K562 (cell line): ENCODE results near the gene PPA2. TPM values are rescaled to one million over a fixed set of nuclear protein-coding genes. Genes with fewer than 3 reads are reported as not detected.

ENCODE experiments used
- CBX5 ChIP-seq: IDR thresholded peaks from 2 replicates; pipeline ENCODE4 v1.6.1; 2014; ENCODE audit warnings: low read depth, borderline replicate concordance
- CC2D1A ChIP-seq: fragments of 450-650 bp; IDR thresholded peaks from 2 replicates; pipeline ENCODE4 v1.6.1; 2017; ENCODE audit warnings: mild to moderate bottlenecking
- ZBTB1 ChIP-seq: sonication (generic); formaldehyde crosslinking; IDR thresholded peaks from 2 replicates; pipeline ENCODE4 v1.8.1; 2023; ENCODE audit warnings: missing genetic modification reagents, low read depth, mild to moderate bottlenecking, borderline replicate concordance
- polyA plus RNA-seq, 8 experiments: library from polyadenylated mRNA; depleted of rRNA in 4 of 8; stranded (reverse) in 5 of 8; unstranded in 3 of 8; fragments of >200 nt; fragmentation: Nextera tagmentation in 2 of 8; fragmentation: Illumina TruSeq in 1 of 8; extraction: Ambion mirVana in 2 of 8; extraction: Trizol in 1 of 8; gene quantifications; 2 replicates each; pipeline versions ENCODE4 v1.2.1 to v1.2.3, GENCODE V29; 2011 to 2014; ENCODE audit warnings: inconsistent platforms in 1 of 8, missing spikeins in 1 of 8
- total RNA-seq, 7 experiments: library from RNA; depleted of rRNA in 6 of 7; stranded (reverse); fragments of >200 nt in 6 of 7; fragmentation: Illumina TruSeq in 2 of 7; extraction: Trizol in 2 of 7; gene quantifications; 2 replicates each; pipeline versions ENCODE4 v1.2.1 to v1.2.3, GENCODE V29; 2011 to 2021; ENCODE audit warnings: low replicate concordance in 1 of 7
- TF ChIP-seq, protein P1 (sequence below): fragments of 450-650 bp; IDR thresholded peaks from 2 replicates; pipeline ENCODE4 v1.6.1; 2016; ENCODE audit warnings: mild to moderate bottlenecking, moderate library complexity
- TF ChIP-seq, protein P2 (sequence below): fragments of 450-650 bp; formaldehyde crosslinking; IDR thresholded peaks from 2 replicates; pipeline ENCODE4 v1.4.0; 2020; ENCODE audit warnings: mild to moderate bottlenecking, moderate library complexity
- TF ChIP-seq, protein P3 (sequence below): fragments of 450-650 bp; IDR thresholded peaks from 2 replicates; pipeline ENCODE4 v1.6.1; 2016; ENCODE audit warnings: mild to moderate bottlenecking

The PPA2 gene
- total and polyA plus RNA-seq, 9 of the 15 experiments (the other 6 are each of a cell fraction or from before 2014, with no cell fraction given) = 48.3 to 190 (median 109) TPM

DNA sequence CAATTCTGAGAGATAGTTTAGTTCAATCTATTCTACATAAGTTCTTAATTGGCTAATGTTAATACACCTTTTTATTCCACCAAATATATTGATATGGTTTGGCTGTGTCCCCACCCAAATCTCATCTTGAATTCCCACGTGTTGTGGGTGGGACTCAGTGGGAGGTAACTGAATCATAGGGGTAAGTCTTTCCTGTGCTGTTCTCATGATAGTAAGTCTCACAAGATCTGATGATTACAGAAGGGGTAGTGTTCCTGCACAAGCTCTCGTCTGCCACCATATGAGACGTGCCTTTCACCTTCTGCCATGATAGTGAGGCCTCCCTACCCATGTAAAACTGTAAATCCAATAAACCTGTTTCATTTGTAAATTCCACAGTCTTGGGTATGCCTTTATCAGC, 11.3 kb downstream of the PPA2 start (continued):
- TF ChIP-seq, protein P1, sequence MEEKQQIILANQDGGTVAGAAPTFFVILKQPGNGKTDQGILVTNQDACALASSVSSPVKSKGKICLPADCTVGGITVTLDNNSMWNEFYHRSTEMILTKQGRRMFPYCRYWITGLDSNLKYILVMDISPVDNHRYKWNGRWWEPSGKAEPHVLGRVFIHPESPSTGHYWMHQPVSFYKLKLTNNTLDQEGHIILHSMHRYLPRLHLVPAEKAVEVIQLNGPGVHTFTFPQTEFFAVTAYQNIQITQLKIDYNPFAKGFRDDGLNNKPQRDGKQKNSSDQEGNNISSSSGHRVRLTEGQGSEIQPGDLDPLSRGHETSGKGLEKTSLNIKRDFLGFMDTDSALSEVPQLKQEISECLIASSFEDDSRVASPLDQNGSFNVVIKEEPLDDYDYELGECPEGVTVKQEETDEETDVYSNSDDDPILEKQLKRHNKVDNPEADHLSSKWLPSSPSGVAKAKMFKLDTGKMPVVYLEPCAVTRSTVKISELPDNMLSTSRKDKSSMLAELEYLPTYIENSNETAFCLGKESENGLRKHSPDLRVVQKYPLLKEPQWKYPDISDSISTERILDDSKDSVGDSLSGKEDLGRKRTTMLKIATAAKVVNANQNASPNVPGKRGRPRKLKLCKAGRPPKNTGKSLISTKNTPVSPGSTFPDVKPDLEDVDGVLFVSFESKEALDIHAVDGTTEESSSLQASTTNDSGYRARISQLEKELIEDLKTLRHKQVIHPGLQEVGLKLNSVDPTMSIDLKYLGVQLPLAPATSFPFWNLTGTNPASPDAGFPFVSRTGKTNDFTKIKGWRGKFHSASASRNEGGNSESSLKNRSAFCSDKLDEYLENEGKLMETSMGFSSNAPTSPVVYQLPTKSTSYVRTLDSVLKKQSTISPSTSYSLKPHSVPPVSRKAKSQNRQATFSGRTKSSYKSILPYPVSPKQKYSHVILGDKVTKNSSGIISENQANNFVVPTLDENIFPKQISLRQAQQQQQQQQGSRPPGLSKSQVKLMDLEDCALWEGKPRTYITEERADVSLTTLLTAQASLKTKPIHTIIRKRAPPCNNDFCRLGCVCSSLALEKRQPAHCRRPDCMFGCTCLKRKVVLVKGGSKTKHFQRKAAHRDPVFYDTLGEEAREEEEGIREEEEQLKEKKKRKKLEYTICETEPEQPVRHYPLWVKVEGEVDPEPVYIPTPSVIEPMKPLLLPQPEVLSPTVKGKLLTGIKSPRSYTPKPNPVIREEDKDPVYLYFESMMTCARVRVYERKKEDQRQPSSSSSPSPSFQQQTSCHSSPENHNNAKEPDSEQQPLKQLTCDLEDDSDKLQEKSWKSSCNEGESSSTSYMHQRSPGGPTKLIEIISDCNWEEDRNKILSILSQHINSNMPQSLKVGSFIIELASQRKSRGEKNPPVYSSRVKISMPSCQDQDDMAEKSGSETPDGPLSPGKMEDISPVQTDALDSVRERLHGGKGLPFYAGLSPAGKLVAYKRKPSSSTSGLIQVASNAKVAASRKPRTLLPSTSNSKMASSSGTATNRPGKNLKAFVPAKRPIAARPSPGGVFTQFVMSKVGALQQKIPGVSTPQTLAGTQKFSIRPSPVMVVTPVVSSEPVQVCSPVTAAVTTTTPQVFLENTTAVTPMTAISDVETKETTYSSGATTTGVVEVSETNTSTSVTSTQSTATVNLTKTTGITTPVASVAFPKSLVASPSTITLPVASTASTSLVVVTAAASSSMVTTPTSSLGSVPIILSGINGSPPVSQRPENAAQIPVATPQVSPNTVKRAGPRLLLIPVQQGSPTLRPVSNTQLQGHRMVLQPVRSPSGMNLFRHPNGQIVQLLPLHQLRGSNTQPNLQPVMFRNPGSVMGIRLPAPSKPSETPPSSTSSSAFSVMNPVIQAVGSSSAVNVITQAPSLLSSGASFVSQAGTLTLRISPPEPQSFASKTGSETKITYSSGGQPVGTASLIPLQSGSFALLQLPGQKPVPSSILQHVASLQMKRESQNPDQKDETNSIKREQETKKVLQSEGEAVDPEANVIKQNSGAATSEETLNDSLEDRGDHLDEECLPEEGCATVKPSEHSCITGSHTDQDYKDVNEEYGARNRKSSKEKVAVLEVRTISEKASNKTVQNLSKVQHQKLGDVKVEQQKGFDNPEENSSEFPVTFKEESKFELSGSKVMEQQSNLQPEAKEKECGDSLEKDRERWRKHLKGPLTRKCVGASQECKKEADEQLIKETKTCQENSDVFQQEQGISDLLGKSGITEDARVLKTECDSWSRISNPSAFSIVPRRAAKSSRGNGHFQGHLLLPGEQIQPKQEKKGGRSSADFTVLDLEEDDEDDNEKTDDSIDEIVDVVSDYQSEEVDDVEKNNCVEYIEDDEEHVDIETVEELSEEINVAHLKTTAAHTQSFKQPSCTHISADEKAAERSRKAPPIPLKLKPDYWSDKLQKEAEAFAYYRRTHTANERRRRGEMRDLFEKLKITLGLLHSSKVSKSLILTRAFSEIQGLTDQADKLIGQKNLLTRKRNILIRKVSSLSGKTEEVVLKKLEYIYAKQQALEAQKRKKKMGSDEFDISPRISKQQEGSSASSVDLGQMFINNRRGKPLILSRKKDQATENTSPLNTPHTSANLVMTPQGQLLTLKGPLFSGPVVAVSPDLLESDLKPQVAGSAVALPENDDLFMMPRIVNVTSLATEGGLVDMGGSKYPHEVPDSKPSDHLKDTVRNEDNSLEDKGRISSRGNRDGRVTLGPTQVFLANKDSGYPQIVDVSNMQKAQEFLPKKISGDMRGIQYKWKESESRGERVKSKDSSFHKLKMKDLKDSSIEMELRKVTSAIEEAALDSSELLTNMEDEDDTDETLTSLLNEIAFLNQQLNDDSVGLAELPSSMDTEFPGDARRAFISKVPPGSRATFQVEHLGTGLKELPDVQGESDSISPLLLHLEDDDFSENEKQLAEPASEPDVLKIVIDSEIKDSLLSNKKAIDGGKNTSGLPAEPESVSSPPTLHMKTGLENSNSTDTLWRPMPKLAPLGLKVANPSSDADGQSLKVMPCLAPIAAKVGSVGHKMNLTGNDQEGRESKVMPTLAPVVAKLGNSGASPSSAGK = no peak
- TF ChIP-seq CC2D1A (peak; percentile 72), CBX5 (peak; percentile 44; the same call in 1 of the 2 replicates), ZBTB1 (CRISPR knock-in tag) (no peak)
- TF ChIP-seq, protein P2, sequence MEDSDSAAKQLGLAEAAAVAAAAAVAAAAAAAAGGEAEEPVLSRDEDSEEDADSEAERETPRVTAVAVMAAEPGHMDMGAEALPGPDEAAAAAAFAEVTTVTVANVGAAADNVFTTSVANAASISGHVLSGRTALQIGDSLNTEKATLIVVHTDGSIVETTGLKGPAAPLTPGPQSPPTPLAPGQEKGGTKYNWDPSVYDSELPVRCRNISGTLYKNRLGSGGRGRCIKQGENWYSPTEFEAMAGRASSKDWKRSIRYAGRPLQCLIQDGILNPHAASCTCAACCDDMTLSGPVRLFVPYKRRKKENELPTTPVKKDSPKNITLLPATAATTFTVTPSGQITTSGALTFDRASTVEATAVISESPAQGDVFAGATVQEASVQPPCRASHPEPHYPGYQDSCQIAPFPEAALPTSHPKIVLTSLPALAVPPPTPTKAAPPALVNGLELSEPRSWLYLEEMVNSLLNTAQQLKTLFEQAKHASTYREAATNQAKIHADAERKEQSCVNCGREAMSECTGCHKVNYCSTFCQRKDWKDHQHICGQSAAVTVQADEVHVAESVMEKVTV (CRISPR knock-in tag) = no peak
- TF ChIP-seq, protein P3, sequence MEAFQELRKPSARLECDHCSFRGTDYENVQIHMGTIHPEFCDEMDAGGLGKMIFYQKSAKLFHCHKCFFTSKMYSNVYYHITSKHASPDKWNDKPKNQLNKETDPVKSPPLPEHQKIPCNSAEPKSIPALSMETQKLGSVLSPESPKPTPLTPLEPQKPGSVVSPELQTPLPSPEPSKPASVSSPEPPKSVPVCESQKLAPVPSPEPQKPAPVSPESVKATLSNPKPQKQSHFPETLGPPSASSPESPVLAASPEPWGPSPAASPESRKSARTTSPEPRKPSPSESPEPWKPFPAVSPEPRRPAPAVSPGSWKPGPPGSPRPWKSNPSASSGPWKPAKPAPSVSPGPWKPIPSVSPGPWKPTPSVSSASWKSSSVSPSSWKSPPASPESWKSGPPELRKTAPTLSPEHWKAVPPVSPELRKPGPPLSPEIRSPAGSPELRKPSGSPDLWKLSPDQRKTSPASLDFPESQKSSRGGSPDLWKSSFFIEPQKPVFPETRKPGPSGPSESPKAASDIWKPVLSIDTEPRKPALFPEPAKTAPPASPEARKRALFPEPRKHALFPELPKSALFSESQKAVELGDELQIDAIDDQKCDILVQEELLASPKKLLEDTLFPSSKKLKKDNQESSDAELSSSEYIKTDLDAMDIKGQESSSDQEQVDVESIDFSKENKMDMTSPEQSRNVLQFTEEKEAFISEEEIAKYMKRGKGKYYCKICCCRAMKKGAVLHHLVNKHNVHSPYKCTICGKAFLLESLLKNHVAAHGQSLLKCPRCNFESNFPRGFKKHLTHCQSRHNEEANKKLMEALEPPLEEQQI = peak; percentile 66; the same call in 1 of the 2 replicates
